ENCODE results near the gene MDK.

GRCh38 chr11:46352063-46352841, 29.2 kb upstream of the MDK start:
- TF ChIP-seq CEBPB (IDR thresholded peaks at IDR 0.05; ENCODE audit: low read depth), result no peak
- TF ChIP-seq CTCF (IDR thresholded peaks at IDR 0.05 in 2 of 3, conservative IDR thresholded peaks at IDR 0.05 in 1 of 3; ENCODE audit: borderline replicate concordance in 1 of 3, insufficient read depth in 1 of 3, low read depth in 2 of 3, low read length in 2 of 3), result peak; percentile 67 to 95 (median 89)
- TF ChIP-seq EZH2 (IDR thresholded peaks at IDR 0.05), result no peak
- no peak for TF ChIP-seq POLR2A (IDR thresholded peaks at IDR 0.05; ENCODE audit: borderline replicate concordance, extremely low read depth, insufficient read depth, insufficient read length)
- TF ChIP-seq POLR2AphosphoS5 (IDR thresholded peaks at IDR 0.05; ENCODE audit: low read depth, low read length), result no peak
- TF ChIP-seq EGR1 (IDR thresholded peaks at IDR 0.05; ENCODE audit: low read depth), result no peak
- TF ChIP-seq CBX3 (IDR thresholded peaks at IDR 0.05; ENCODE audit: low read depth), result no peak
- TF ChIP-seq REST (IDR thresholded peaks at IDR 0.05; ENCODE audit: low read depth), result no peak
